Inflammatory macrophage (primary cell): Measurements from ENCODE around the gene PXDC1.
"Not testable (repeated sequence)": the region's sequence is repeated elsewhere in the genome, so short reads cannot be mapped to it uniquely, and the experiment has no call there.

ENCODE experiments used
- DNase-seq, 2 donors: peaks; one replicate each; pipeline ENCODE4 v3.0.0-alpha.2; 2020 to 2022

Gene PXDC1

DNA sequence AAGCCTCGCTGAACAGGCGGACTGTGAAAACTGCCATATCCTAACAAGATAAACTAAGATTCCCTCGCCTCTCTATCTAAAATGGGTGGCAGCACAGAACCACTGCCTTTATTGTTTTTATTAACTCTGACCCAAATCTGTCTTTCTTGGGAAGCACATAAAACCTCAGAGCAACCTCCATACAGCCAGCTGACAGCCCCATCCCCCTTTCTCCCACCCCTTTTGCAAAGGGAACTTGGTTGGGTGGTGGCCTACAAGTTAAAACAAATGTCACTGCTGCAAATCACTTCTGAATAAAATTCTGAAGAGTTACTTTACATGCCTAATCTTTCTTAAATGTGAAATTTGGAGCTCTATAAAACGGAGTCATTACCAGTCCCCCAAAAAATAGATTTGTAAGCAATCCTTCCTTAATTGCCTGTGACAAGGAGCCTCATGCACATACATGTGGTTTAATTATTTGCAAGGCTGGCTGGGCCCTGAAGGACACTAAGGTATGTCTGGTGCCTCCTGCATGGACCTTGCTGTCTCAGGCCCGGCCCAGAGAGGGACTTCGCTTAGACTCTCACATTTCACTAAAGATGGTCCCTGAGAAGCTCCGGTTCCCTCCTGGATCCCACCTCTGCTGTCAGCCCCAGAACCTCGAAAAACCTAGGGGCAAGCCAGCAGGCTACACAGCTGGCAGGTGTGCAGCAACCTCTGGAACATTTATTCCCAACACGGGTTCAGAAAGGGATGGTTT lies 21.7 kb downstream of the PXDC1 start:
- no peak for DNase-seq

DNA sequence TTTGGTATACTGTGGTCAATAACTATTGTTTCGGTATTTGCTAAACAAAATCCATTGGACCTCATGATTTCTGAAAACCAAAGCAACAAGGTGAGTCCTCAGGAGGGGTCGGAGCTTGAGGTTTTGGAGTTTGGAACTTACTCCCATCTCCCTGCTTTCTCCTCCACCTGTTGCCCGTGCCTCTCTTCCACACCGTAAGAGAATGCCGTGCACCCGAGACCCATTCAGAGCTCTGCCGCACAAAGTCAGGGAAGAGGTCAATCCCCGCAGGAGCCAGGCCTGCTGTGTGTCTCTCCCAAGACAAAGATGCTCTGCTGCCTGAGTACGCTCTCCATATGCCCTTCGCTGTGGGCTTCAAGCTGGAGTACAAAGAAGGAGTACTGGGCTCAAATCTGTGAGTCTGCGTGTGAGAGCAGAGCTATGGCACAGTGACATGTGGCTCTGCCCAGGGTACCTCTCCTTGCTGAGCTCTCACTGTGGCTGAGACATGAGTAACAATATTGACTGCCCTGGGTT lies 23.9 kb downstream of the PXDC1 start:
- no peak for DNase-seq

DNA sequence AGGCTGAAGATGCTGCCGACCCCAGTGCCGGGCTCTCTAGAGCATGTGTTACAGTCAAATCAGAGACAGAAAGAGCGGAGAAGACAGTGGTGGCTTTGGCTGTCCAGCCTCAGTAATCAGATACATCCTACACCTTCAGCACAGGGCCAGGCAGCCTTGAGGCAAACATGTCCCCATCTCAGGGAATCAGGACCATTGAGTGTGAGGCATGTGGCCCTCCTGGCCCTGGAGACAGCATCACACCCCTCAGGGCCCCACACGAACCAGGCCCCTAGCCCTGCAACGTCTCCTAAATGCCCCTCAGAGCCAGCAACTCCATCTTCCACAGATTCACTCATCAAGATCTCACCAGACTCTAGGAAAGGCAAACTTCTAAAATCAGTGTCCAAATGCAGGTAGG lies 24.5 kb downstream of the PXDC1 start:
- no peak for DNase-seq

DNA sequence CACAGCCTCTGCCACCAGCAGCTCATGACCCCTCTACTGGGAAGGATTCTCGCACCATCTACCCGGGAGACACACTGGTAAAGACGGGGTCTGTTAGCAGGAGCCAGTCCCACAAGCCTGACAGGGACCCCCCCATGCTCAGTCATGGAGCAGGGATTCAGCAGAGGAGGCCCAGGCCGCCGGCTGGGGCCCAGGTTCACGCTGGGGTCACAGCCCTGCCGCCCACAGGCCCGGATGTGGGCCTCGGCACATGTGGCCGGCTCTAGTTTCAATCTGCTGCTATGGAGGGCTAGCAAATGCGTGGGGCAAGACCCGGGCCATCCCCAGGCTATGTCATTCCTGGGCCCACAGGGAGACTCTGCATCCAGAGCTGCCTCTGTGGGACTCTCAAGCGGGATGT lies 25.1 kb downstream of the PXDC1 start:
- no peak for DNase-seq

DNA sequence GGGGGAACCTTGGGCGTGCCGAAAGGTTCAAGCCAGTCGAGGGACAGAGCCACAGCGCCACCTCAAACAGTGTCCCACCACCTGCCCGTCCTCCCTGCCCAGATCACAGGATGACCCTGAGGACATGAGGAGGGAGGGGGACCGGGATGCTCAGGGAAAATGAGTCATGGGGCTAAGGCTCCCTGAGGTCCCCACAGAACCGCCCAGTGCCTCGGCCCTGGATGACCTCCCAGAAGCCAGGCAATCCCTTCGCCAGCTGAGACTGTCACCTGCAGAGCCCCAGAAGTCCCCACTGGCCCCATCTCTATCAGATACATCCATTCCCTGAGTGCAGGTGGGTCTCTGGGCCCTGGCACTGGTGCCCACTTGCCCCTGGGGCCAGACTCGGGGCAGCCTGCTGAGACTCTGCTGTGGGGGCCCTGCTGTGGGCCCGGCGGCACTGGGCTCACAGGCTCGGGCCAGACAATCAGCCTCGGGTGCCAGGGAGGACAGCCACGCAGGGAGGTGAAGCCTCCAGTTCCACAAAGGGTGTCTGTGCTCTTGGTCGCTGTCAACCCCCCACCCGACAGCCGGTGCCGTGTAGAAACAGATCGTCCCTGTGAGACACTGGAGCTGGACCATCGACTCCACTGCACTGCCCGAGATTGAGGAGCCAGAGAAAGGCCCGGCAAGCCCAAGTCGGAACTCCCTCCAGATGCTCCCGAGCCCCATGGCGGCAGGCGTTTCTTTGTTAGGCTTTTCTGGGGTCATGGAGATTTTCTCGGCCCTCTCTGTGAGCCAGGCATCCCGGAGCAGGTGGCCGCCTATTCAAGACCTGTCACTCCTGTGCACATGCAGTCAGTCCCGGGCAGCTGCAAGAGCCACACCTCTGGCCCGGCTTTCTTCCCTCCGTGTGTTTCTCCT lies 26.1 kb downstream of the PXDC1 start:
- no peak for DNase-seq

DNA sequence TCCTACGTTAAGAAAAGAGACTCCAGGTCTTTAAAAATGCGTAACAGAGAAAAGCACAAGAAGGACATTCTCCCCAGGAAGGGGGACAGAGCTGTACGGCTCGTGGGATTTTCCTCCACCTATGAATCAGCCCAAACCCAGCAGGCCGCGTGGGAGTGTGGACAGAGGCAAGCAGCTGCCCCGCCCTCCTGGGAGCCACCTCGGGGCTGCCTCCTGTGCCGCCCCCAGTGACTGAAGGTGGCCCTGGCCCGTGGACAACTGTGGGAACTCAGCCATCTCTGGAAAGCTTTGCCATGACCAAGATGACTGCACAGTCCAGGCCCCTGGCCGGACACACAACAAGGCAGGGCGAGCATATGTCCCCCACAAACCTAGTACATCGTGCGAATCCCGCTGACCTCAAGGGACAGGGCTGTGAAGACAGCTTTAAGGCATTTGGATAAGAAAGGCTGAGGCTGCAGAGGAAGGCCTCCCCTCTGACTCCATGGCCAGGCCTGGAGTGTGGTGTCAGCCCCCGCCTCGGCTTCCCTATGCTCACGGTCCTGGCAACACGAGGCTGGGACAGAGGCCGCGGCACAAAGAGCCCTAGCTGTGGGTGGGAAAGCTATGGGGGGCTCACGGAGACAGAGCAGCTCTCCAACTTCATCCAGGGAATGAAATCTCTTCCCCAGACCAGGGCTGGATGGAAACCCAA lies 26.9 kb downstream of the PXDC1 start:
- no peak for DNase-seq

DNA sequence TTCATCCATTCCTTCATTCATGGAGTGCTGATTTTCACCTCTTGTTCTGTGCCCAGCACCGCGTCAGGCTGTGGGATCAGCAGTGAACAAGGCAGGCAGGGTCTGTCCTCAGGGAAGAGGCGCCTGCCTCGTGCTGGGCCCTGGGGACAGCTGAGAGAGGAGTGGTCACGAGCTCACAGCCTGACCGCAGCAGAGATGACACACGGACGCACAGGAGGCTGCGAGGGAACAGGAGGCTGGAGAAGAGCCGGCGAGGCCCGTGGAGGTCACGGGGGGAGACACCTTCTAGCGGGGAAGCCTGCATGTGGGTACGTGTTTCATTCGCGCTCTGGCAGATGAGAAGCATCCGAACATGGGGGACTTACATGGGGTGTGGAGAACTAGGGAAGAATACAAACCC lies 27.5 kb downstream of the PXDC1 start:
- DNase-seq = no peak

DNA sequence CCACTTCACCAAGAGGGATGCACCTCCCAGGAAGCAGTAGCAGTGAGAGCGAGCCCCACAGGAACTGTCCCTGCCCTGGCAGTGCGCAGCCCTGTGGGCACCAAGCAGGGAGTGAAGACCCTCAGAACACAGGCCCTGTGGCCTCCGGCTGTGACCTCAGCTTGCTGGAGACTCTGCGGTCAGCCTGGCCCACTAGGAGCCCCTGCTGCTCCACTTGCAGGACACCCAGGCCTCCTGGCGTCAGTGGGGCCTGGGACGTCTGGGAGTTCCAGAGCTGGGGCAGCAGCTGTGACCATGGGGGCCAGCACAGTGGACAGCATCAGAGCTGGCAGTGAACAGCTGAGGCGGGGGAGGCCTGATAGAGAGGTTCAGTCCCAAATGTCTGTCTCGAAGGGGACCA lies 28.3 kb downstream of the PXDC1 start:
- no peak for DNase-seq

DNA sequence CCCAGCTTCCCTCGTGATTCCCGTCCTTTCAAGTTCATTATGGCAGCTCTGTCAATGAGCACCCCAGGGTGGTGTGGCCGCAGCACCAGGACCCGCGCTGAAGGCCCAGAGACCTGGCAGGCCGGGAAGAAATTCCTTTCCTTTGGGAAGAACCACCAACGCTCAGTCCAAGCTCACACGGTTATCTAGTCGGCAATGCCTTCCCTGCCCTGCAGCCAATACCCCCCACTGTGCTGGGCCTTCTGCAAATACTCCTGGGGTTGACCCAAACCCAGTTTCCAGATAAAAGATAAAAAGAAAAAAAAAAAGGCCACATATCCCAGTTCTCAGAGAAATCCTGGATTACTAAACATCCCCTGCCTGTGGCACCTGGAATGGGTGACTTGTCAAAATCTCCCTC lies 28.7 kb downstream of the PXDC1 start:
- DNase-seq = no peak

DNA sequence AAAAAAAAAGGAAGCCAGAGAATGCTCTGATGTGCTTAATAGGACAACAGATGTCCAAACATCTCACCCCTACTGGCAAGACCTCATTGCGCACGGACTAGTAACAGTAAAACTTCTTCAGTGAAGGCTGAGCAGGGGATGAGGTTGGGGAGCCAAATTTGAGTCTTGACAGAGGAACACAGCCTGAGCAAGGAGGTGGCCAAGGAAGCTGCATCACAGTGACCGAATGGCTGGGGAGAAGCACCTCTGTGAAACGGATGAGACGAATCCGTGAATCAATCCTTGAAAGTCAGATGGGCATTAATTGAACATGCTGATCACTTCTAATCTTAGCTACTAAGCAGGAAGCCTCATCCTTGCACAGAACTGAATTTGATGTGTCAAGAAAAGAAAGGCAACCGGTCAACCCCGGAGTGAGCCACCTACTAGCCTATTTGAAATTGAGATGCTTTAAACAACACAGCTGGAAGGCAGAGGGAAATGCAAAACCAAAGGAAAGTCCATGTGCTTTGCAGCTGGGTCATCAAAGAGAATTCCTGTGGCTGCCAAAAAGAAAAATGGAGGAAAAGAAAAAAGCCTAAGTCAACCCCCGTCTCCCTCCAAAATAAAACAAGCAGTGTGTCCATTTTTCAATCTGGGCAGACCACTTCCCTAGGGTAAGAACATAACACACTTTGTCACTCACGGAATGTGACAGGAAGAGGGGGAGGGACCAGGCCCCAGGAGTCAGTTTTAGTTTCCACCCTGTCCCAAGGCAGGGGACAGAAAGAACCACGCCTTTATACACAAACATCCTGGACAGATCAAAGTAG lies 29.5 kb downstream of the PXDC1 start:
- no peak for DNase-seq

DNA sequence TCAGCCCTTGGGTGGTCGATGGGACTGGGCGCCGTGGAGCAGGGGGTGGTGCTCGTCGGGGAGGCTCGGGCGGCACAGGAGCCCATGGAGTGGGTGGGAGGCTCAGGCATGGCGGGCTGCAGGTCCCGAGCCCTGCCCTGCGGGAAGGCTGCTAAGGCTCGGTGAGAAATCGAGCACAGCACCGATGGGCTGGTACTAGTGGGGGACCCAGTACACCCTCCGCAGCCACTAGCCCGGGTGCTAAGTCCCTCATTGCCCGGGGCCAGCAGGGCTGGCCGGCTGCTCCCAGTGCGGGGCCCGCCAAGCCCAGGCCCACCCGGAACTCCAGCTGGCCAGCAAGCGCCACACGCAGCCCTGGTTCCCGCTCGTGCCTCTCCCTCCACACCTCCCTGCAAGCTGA lies 30.7 kb downstream of the PXDC1 start:
- DNase-seq = not testable (repeated sequence)

DNA sequence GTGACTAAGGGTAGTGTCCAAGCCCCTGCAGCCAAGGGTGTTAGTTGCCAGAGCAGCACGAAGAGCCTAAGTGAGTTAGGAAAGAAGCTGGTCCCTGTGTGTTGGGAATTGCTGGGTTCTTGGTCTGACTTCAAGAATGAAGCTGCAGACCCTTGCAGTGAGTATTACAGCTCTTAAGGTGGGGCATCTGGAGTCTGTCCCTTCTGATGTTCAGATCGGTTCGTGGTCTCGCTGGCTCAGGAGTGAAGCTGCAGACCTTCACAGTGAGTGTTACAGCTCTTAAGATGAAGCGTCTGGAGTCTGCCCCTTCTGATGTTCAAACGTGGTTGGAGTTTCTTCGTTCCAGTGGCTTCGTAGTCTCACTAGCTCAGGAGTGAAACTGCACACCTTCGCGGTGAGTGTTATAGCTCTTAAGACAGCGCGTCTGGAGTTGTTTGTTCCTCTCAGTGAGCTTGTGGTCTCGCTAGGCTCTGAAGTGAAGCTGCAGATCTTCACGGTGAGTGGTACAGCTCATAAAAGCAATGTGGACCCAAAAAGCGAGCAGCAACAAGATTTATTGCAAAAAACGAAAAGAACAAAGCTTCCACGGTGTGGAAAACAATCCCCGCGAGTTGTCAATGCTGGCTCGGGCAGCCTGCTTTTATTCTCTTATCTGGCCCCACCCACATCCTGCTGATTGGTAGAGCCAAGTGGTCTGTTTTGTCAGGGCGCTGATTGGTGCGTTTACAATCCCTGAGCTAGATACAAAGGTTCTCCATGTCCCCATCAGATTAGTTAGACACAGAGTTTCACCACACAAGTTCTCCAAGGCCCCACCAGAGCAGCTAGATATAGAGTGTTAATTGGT lies 31.8 kb downstream of the PXDC1 start:
- DNase-seq = no peak

DNA sequence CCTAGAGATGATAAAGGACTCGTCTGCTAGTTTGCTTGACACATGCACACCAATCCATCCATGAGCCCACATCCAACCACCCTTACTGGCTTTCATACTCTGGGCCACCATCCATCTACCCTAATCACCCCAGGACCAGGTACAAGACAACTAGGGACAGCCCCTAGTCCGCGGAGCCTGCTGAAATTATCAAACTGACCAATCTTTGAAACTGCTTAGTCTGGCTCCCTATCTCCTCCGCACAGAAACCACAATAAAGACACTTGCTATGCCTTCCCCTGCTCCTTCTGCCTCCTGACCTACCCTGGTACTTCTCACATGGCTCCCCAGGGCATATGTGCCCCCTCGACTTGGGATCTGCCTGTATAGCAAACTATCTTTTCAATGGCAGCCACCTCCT lies 33.1 kb downstream of the PXDC1 start:
- DNase-seq = no peak

DNA sequence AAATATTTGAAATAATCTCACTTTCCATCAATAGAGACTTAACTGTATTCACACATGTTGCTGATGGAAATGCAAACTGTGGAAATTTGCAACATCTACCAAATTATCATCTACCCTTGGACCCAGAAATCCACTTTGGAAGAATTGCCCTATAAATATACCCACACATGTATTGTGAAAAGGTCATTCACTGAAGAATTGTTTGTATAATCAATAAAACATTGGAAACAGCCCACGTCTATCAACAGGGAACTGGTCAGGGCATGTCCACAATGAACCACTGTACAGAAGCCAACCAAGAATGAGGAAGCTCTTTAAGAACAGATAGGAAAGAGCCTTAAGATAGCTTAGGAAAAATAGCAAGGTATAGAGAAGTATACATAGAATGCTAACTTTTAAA lies 36.2 kb downstream of the PXDC1 start:
- DNase-seq = no peak

DNA sequence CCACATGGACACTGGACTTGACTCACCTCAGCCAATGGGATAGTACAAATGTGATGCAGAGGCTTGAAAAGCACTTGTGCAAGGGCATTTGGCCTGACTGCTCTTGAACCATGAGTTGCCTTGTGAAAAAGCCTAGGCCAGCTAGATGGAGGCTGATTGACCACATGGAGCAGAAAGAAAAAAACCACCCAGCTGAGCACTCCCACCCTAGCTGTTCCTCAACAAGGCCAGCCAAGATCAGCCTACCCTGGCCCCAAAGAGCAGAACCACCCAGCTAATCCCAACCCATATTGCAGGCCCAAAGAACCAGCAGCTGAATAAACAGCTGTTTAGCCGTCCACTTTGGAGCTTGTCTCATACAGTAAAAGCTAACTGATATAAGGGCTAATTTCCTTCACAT lies 36.7 kb downstream of the PXDC1 start:
- DNase-seq = no peak

DNA sequence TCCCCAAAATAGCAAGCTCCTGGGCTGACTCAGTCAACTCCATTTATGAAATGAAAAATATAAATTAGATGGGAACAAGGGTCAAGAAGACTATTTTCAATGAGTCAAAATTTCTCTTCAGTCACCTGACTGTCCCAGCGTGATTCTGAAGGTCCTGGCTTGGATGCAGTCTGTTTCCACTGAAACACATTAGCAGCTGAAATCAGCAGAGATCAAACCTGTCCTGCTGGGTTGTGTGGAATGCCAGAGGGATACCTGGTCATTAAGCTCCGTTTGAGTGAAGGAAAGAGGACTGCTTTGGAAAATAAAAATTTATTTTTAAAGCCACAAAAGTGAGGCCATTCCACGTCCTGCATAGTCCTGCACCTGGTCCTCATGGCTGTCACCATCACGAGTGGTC lies 37.4 kb downstream of the PXDC1 start:
- no peak for DNase-seq

DNA sequence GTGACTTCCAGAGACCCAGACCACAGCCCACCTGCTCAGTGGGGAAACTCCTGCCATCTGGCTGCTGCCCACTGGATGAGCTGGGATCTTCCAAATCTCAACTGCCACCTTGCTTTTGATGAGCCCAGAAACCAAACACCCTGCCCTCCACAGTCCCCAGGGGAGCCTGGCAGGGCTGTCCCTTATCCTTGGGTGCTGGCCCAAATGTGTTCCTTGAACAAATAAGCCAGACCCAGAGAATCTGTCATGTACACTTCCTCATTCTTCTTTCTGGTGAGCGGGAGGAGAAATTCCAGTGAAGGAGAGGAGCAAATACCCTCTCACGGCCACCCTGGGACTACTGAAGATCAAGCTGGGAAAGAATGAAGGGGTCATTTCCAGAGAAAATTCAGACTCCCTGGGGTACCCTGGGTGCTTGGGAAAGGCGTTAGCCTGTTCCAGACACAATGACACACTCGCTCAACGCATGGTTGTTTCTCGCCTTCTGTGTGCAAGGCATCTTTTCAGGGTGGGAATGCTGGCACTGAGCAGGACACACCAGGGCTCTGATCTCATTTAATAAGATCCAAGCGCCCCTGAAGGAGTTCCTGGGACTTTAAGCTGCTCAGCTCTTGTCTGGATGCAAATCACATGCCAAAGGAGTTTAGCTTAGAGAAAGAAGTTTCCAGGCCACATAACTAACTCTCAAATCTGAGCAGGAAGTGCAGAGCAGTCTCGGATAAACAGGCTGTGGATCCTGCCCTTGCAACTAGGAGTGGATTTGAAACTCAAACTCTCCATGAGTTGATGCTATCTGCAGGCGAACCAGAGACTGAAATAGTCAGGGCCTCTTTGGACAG lies 38.5 kb downstream of the PXDC1 start:
- no peak for DNase-seq

DNA sequence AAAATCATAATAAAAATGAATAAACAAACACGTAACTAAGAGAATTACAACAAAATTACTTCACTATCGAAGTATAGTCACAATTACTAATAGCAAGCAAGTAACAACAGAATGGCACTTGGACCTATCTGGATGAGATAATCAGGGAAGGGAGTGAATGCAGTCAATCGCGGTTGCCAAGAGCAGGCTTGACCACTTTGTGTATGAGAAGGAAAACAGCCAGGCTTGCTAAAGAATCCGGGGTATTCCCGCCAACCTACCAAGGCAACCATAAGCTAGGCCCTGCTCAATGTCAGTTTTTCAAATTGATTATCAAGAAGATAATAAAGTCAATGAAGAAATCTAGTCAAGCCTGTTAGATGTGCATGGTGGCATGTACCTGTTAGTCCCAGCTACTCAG lies 39.7 kb downstream of the PXDC1 start:
- no peak for DNase-seq

DNA sequence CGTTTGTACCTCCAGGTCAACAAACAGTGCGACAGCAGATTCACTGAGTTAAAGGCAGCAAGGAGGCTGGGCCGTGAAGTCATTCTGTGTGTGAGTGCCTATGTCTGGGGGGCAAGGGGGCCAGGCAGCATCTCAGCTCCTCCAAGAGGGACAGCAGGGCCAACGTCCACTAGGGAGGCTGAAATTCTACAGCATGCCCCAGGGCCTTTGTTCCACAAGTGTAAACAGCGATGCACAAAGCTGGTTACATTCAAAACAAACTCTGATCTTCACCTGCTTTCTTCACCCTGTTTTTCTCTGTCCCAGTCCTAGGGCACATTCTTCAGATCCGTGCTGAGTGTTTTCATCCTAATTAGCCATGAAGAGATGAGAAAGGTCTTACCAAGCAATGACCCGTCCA lies 41.1 kb downstream of the PXDC1 start:
- no peak for DNase-seq

DNA sequence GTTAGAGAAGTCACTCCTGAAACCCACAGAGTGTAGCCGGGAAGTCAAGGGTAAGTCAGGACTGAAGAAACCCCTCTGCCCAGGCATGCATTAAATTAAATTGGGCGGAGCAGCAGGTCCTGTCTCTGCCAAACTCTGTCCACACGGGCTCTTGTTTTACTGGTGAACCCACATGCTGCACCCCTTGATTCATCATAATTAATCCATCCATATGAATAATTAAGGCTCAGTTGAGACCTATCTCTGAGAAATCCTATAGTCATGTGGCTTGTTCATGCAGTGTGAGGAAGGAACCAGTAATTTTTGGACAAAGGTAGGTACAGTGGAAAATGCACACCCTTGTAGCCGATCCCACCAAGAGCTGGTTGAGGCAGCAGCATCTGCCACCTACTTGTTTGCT lies 43.0 kb downstream of the PXDC1 start:
- no peak for DNase-seq
